ENCODE data around the gene TMEM179. TPM values are rescaled to one million over a fixed set of nuclear protein-coding genes. Genes with fewer than 3 reads are reported as not detected.

TMEM179 gene
- total and polyA plus RNA-seq, 9 donors = 0.38 to 0.95 (median 0.61) TPM

GRCh38 chr14:104599446-104599845, 5.1 kb downstream of the TMEM179 start:
- Histone ChIP-seq H3K9me3 (replicated peaks; ENCODE audit: control insufficient read depth, low read depth, low read length) (no peaks in the 10 kb centered on the region), H3K36me3 (ENCODE audit: control insufficient read depth, insufficient read depth, low read length) (no peaks in the 10 kb centered on the region), H3K4me3 (ENCODE audit: low read length) (no peak overlapping the region), H3K4me1 (ENCODE audit: control insufficient read depth, insufficient read depth, low read length) (peaks cover 30% of the 10 kb centered on the region), H3K27me3 (ENCODE audit: control insufficient read depth, insufficient read depth, low read length) (peaks cover 27% of the 10 kb centered on the region), H3K27ac (ENCODE audit: low read length) (no peak overlapping the region)
- DNase-seq = no peak
- WGBS (ENCODE audit: insufficient coverage) = 92% methylated on average over 7 of the region's 7 CpGs

- Histone ChIP-seq H3K27ac (ENCODE audit: low read length) (no peak overlapping the region), H3K4me1 (ENCODE audit: control insufficient read depth, insufficient read depth, low read length) (peaks cover 25% of the 10 kb centered on the region), H3K9me3 (replicated peaks; ENCODE audit: control insufficient read depth, low read depth, low read length) (no peaks in the 10 kb centered on the region), H3K36me3 (ENCODE audit: control insufficient read depth, insufficient read depth, low read length) (no peaks in the 10 kb centered on the region), H3K4me3 (ENCODE audit: low read length) (no peak overlapping the region), H3K27me3 (ENCODE audit: control insufficient read depth, insufficient read depth, low read length) (peaks cover 24% of the 10 kb centered on the region)
- 89% methylated on average over 4 of the region's 12 CpGs for WGBS (ENCODE audit: insufficient coverage)
- DNase-seq = no peak
Measured at GRCh38 chr14:104598910-104599273, 5.7 kb downstream of the TMEM179 start.

- Histone ChIP-seq H3K27me3 (ENCODE audit: control insufficient read depth, insufficient read depth, low read length) (peaks cover 20% of the 10 kb centered on the region), H3K4me1 (ENCODE audit: control insufficient read depth, insufficient read depth, low read length) (peaks cover 25% of the 10 kb centered on the region)
Measured at GRCh38 chr14:104598039-104598909, 6.3 kb downstream of the TMEM179 start.

GRCh38 chr14:104597576-104597975, 7.0 kb downstream of the TMEM179 start:
- WGBS (ENCODE audit: insufficient coverage) = 66% methylated on average over 11 of the region's 11 CpGs
- Histone ChIP-seq H3K36me3 (ENCODE audit: control insufficient read depth, insufficient read depth, low read length) (no peaks in the 10 kb centered on the region), H3K9me3 (replicated peaks; ENCODE audit: control insufficient read depth, low read depth, low read length) (no peaks in the 10 kb centered on the region), H3K27ac (ENCODE audit: low read length) (no peak overlapping the region), H3K4me3 (ENCODE audit: low read length) (no peak overlapping the region), H3K4me1 (ENCODE audit: control insufficient read depth, insufficient read depth, low read length) (peaks cover 30% of the 10 kb centered on the region), H3K27me3 (ENCODE audit: control insufficient read depth, insufficient read depth, low read length) (peaks cover 14% of the 10 kb centered on the region)
- DNase-seq = no peak

More at GRCh38 chr14:104598039-104598909, 6.3 kb downstream of the TMEM179 start:
- DNase-seq = no peak
- Histone ChIP-seq H3K4me3 (ENCODE audit: low read length) (no peak overlapping the region), H3K27ac (ENCODE audit: low read length) (no peak overlapping the region), H3K9me3 (replicated peaks; ENCODE audit: control insufficient read depth, low read depth, low read length) (no peaks in the 10 kb centered on the region), H3K36me3 (ENCODE audit: control insufficient read depth, insufficient read depth, low read length) (no peaks in the 10 kb centered on the region)
- WGBS (ENCODE audit: insufficient coverage) = 25% methylated on average over 24 of the region's 28 CpGs

GRCh38 chr14:104596927-104597351, 7.6 kb downstream of the TMEM179 start:
- no peak for DNase-seq
- no peaks in the 10 kb centered on the region for H3K36me3 ChIP-seq (ENCODE audit: control insufficient read depth, insufficient read depth, low read length)
- H3K27me3 ChIP-seq (ENCODE audit: control insufficient read depth, insufficient read depth, low read length) = peaks cover 9% of the 10 kb centered on the region
- no peak overlapping the region for H3K4me3 ChIP-seq (ENCODE audit: low read length)
- 85% methylated on average over 15 of the region's 21 CpGs for WGBS (ENCODE audit: insufficient coverage)
- H3K9me3 ChIP-seq (replicated peaks; ENCODE audit: control insufficient read depth, low read depth, low read length) = no peaks in the 10 kb centered on the region
- peaks cover 30% of the 10 kb centered on the region for H3K4me1 ChIP-seq (ENCODE audit: control insufficient read depth, insufficient read depth, low read length)
- H3K27ac ChIP-seq (ENCODE audit: low read length) = no peak overlapping the region

GRCh38 chr14:104596451-104596918, 8.1 kb downstream of the TMEM179 start:
- WGBS (ENCODE audit: insufficient coverage) = 80% methylated on average over 11 of the region's 11 CpGs
- Histone ChIP-seq H3K36me3 (ENCODE audit: control insufficient read depth, insufficient read depth, low read length) (no peaks in the 10 kb centered on the region), H3K27ac (ENCODE audit: low read length) (no peak overlapping the region), H3K4me3 (ENCODE audit: low read length) (no peak overlapping the region), H3K9me3 (replicated peaks; ENCODE audit: control insufficient read depth, low read depth, low read length) (no peaks in the 10 kb centered on the region), H3K4me1 (ENCODE audit: control insufficient read depth, insufficient read depth, low read length) (peaks cover 30% of the 10 kb centered on the region), H3K27me3 (ENCODE audit: control insufficient read depth, insufficient read depth, low read length) (peaks cover 9% of the 10 kb centered on the region)
- DNase-seq = no peak

- Histone ChIP-seq H3K9me3 (replicated peaks; ENCODE audit: control insufficient read depth, low read depth, low read length) (no peaks in the 10 kb centered on the region), H3K4me3 (ENCODE audit: low read length) (no peak overlapping the region), H3K27me3 (ENCODE audit: control insufficient read depth, insufficient read depth, low read length) (peaks cover 9% of the 10 kb centered on the region), H3K36me3 (ENCODE audit: control insufficient read depth, insufficient read depth, low read length) (no peaks in the 10 kb centered on the region), H3K27ac (ENCODE audit: low read length) (no peak overlapping the region), H3K4me1 (ENCODE audit: control insufficient read depth, insufficient read depth, low read length) (peaks cover 30% of the 10 kb centered on the region)
- 59% methylated on average over 5 of the region's 6 CpGs for whole genome bisulfite sequencing (ENCODE audit: insufficient coverage)
- no peak for DNase-seq
Measured at GRCh38 chr14:104595911-104596450, 8.6 kb downstream of the TMEM179 start.

GRCh38 chr14:104595116-104595675, 9.4 kb downstream of the TMEM179 start:
- peaks cover 27% of the 10 kb centered on the region for H3K4me1 ChIP-seq (ENCODE audit: control insufficient read depth, insufficient read depth, low read length)

GRCh38 chr14:104594310-104595046, 10.1 kb downstream of the TMEM179 start:
- Histone ChIP-seq H3K9me3 (replicated peaks; ENCODE audit: control insufficient read depth, low read depth, low read length) (no peaks in the 10 kb centered on the region), H3K27me3 (ENCODE audit: control insufficient read depth, insufficient read depth, low read length) (peaks cover 9% of the 10 kb centered on the region), H3K4me3 (ENCODE audit: low read length) (no peak overlapping the region), H3K36me3 (ENCODE audit: control insufficient read depth, insufficient read depth, low read length) (no peaks in the 10 kb centered on the region), H3K27ac (ENCODE audit: low read length) (no peak overlapping the region), H3K4me1 (ENCODE audit: control insufficient read depth, insufficient read depth, low read length) (peaks cover 21% of the 10 kb centered on the region)
- no peak for DNase-seq
- WGBS (ENCODE audit: insufficient coverage) = 70% methylated on average over 15 of the region's 15 CpGs

More at GRCh38 chr14:104595116-104595675, 9.4 kb downstream of the TMEM179 start:
- Histone ChIP-seq H3K36me3 (ENCODE audit: control insufficient read depth, insufficient read depth, low read length) (no peaks in the 10 kb centered on the region), H3K9me3 (replicated peaks; ENCODE audit: control insufficient read depth, low read depth, low read length) (no peaks in the 10 kb centered on the region), H3K27ac (ENCODE audit: low read length) (no peak overlapping the region), H3K4me3 (ENCODE audit: low read length) (no peak overlapping the region), H3K27me3 (ENCODE audit: control insufficient read depth, insufficient read depth, low read length) (peaks cover 9% of the 10 kb centered on the region)
- 82% methylated on average over 13 of the region's 14 CpGs for WGBS (ENCODE audit: insufficient coverage)
- no peak for DNase-seq

All from muscle of leg (tissue), 11 donors.